ENCODE results near the gene GLYATL3.

GLYATL3 gene

GRCh38 chr6:49527320-49527719 is 27.6 kb downstream of the GLYATL3 start:
- DNase-seq (ENCODE audit: low spot score in 2 of 2) (no peak), ATAC-seq (no peak)
- no peaks in the 10 kb centered on the region for H3K9me3 Mint-ChIP-seq
- no peaks in the 10 kb centered on the region for H3K4me1 Mint-ChIP-seq
- H3K36me3 Mint-ChIP-seq: no peaks in the 10 kb centered on the region
- H3K27ac Mint-ChIP-seq: no peak overlapping the region
- H3K4me3 Mint-ChIP-seq: no peak overlapping the region

GRCh38 chr6:49528571-49528970 is 28.8 kb downstream of the GLYATL3 start:
- ATAC-seq (no peak), DNase-seq (ENCODE audit: low spot score in 2 of 2) (no peak)
- no peaks in the 10 kb centered on the region for H3K9me3 Mint-ChIP-seq

GRCh38 chr6:49530141-49530776 is 30.5 kb downstream of the GLYATL3 start:
- DNase-seq (ENCODE audit: low spot score in 2 of 2) (no peak), ATAC-seq (no peak)
- Mint-ChIP-seq H3K36me3 (no peaks in the 10 kb centered on the region), H3K9me3 (no peaks in the 10 kb centered on the region), H3K4me1 (no peaks in the 10 kb centered on the region), H3K4me3 (no peak overlapping the region), H3K27ac (no peak overlapping the region)

More at GRCh38 chr6:49528571-49528970, 28.8 kb downstream of the GLYATL3 start:
- no peak overlapping the region for H3K4me3 Mint-ChIP-seq
- no peak overlapping the region for H3K27ac Mint-ChIP-seq
- H3K4me1 Mint-ChIP-seq: no peaks in the 10 kb centered on the region
- no peaks in the 10 kb centered on the region for H3K36me3 Mint-ChIP-seq

- Mint-ChIP-seq H3K27ac (no peak overlapping the region), H3K4me3 (no peak overlapping the region), H3K9me3 (no peaks in the 10 kb centered on the region), H3K4me1 (no peaks in the 10 kb centered on the region), H3K36me3 (no peaks in the 10 kb centered on the region)
- DNase-seq (ENCODE audit: low spot score in 2 of 2) (no peak), ATAC-seq (peak; percentile 69)
Observed at GRCh38 chr6:49531774-49532569, 32.2 kb downstream of the GLYATL3 start.

- no peaks in the 10 kb centered on the region for H3K36me3 Mint-ChIP-seq
- H3K4me1 Mint-ChIP-seq: no peaks in the 10 kb centered on the region
- no peaks in the 10 kb centered on the region for H3K9me3 Mint-ChIP-seq
- H3K4me3 Mint-ChIP-seq: no peak overlapping the region
- H3K27ac Mint-ChIP-seq: no peak overlapping the region
- ATAC-seq (no peak), DNase-seq (ENCODE audit: low spot score in 2 of 2) (no peak)
Observed at GRCh38 chr6:49535795-49536194, 36.1 kb downstream of the GLYATL3 start.

- no peak overlapping the region for H3K4me3 Mint-ChIP-seq
- no peak for ATAC-seq
- H3K27ac Mint-ChIP-seq: no peak overlapping the region
- H3K9me3 Mint-ChIP-seq: no peaks in the 10 kb centered on the region
- no peaks in the 10 kb centered on the region for H3K4me1 Mint-ChIP-seq
- no peaks in the 10 kb centered on the region for H3K36me3 Mint-ChIP-seq
- DNase-seq (ENCODE audit: low spot score in 2 of 2): no peak
Observed at GRCh38 chr6:49539102-49539501, 39.4 kb downstream of the GLYATL3 start.

GRCh38 chr6:49540614-49541013 is 40.9 kb downstream of the GLYATL3 start:
- H3K9me3 Mint-ChIP-seq: no peaks in the 10 kb centered on the region
- H3K27ac Mint-ChIP-seq: no peak overlapping the region
- ATAC-seq: no peak
- no peak for DNase-seq (ENCODE audit: low spot score in 2 of 2)
- no peaks in the 10 kb centered on the region for H3K36me3 Mint-ChIP-seq
- no peaks in the 10 kb centered on the region for H3K4me1 Mint-ChIP-seq
- no peak overlapping the region for H3K4me3 Mint-ChIP-seq

GRCh38 chr6:49541210-49541724 is 41.5 kb downstream of the GLYATL3 start:
- Mint-ChIP-seq H3K27ac (no peak overlapping the region), H3K4me3 (no peak overlapping the region), H3K36me3 (no peaks in the 10 kb centered on the region), H3K4me1 (no peaks in the 10 kb centered on the region), H3K9me3 (no peaks in the 10 kb centered on the region)
- ATAC-seq (no peak), DNase-seq (ENCODE audit: low spot score in 2 of 2) (no peak)

- H3K9me3 Mint-ChIP-seq: no peaks in the 10 kb centered on the region
- ATAC-seq: no peak
- no peaks in the 10 kb centered on the region for H3K36me3 Mint-ChIP-seq
- H3K4me1 Mint-ChIP-seq: no peaks in the 10 kb centered on the region
- no peak for DNase-seq (ENCODE audit: low spot score in 2 of 2)
- no peak overlapping the region for H3K27ac Mint-ChIP-seq
- no peak overlapping the region for H3K4me3 Mint-ChIP-seq
Observed at GRCh38 chr6:49541936-49542335, 42.2 kb downstream of the GLYATL3 start.

- no peaks in the 10 kb centered on the region for H3K36me3 Mint-ChIP-seq
- H3K4me1 Mint-ChIP-seq: no peaks in the 10 kb centered on the region
- H3K27ac Mint-ChIP-seq: no peak overlapping the region
- no peaks in the 10 kb centered on the region for H3K9me3 Mint-ChIP-seq
- H3K4me3 Mint-ChIP-seq: no peak overlapping the region
- ATAC-seq (no peak), DNase-seq (ENCODE audit: low spot score in 2 of 2) (no peak)
Observed at GRCh38 chr6:49543087-49543858, 43.5 kb downstream of the GLYATL3 start.

- Mint-ChIP-seq H3K4me3 (no peak overlapping the region), H3K27ac (no peak overlapping the region), H3K9me3 (no peaks in the 10 kb centered on the region), H3K36me3 (no peaks in the 10 kb centered on the region), H3K4me1 (peaks cover 12% of the 10 kb centered on the region)
- ATAC-seq (no peak), DNase-seq (ENCODE audit: low spot score in 2 of 2) (no peak)
Observed at GRCh38 chr6:49546331-49546730, 46.6 kb downstream of the GLYATL3 start.

- Mint-ChIP-seq H3K4me3 (no peak overlapping the region), H3K9me3 (no peaks in the 10 kb centered on the region), H3K27ac (no peak overlapping the region), H3K36me3 (no peaks in the 10 kb centered on the region), H3K4me1 (peaks cover 19% of the 10 kb centered on the region)
- ATAC-seq (no peak), DNase-seq (ENCODE audit: low spot score in 2 of 2) (no peak)
Observed at GRCh38 chr6:49548613-49549304, 49.0 kb downstream of the GLYATL3 start.

- peaks cover 19% of the 10 kb centered on the region for H3K4me1 Mint-ChIP-seq
- H3K4me3 Mint-ChIP-seq: peak overlapping the region; percentile 70
Observed at GRCh38 chr6:49549691-49550491, 50.2 kb downstream of the GLYATL3 start.

GRCh38 chr6:49550492-49551077 is 50.9 kb downstream of the GLYATL3 start, which contains the start of gene C6orf141:
C6orf141 (plus strand) TSS chr6:49550668; CDS start chr6:49550793, 125 bp downstream.
- DNase-seq (ENCODE audit: low spot score in 2 of 2) (no peak), ATAC-seq (peak; percentile 70)
- Mint-ChIP-seq H3K36me3 (no peaks in the 10 kb centered on the region), H3K9me3 (no peaks in the 10 kb centered on the region), H3K4me3 (peak within 1 kb of the TSS; percentile 70), H3K4me1 (peaks cover 19% of the 10 kb centered on the region), H3K27ac (peak within 1 kb of the TSS; percentile 65)

More at GRCh38 chr6:49549691-49550491, 50.2 kb downstream of the GLYATL3 start:
- Mint-ChIP-seq H3K9me3 (no peaks in the 10 kb centered on the region), H3K36me3 (no peaks in the 10 kb centered on the region), H3K27ac (peak overlapping the region; percentile 65)
- ATAC-seq (no peak), DNase-seq (ENCODE audit: low spot score in 2 of 2) (no peak)

All from stimulated activated effector memory CD8-positive, alpha-beta T cell treated with anti-CD3 and anti-CD28 coated beads, Interleukin-12 subunit alpha, Interleukin-12 subunit beta, amount 100 ng/mL, for 72 hours (primary cell).